ENCODE results near the gene KDM5A. TPM values are rescaled to one million over a fixed set of nuclear protein-coding genes. Genes with fewer than 3 reads are reported as not detected.

The KDM5A gene
- total and polyA plus RNA-seq, 10 donors = 4.9 to 131 (median 79.3) TPM

DNA sequence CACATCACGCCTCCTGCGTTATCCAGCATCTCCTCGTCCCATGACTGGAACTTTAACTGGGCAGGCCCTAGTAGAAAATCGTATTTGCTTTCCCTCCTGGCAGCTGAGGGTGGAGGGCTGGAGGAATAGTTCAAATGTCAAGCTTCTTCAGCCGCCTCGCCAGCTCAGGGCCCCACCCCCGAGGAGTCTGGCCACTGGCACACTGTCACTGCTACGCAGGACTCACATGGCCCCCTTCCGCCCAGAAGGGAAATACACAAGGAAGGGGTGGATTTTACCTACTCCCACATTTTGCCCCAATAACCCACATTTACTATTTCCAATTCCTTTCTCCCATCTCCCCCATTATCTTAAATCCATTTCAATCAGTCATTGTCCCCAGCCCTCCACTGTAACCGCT, 135.1 kb downstream of the KDM5A start:
- TF ChIP-seq, protein P1, sequence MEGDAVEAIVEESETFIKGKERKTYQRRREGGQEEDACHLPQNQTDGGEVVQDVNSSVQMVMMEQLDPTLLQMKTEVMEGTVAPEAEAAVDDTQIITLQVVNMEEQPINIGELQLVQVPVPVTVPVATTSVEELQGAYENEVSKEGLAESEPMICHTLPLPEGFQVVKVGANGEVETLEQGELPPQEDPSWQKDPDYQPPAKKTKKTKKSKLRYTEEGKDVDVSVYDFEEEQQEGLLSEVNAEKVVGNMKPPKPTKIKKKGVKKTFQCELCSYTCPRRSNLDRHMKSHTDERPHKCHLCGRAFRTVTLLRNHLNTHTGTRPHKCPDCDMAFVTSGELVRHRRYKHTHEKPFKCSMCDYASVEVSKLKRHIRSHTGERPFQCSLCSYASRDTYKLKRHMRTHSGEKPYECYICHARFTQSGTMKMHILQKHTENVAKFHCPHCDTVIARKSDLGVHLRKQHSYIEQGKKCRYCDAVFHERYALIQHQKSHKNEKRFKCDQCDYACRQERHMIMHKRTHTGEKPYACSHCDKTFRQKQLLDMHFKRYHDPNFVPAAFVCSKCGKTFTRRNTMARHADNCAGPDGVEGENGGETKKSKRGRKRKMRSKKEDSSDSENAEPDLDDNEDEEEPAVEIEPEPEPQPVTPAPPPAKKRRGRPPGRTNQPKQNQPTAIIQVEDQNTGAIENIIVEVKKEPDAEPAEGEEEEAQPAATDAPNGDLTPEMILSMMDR (IDR thresholded peaks at IDR 0.05 in 8 of 11, conservative IDR thresholded peaks at IDR 0.05 in 3 of 11) = no peak
- TF ChIP-seq POLR2AphosphoS5 (IDR thresholded peaks at IDR 0.05) (no peak), POLR2A (IDR thresholded peaks at IDR 0.05) (no peak)
- H3K27me3 ChIP-seq (replicated peaks in 1 of 7) = peaks cover 0 to 49% (median 11%) of the 10 kb centered on the region in 7 donors
- H3K4me1 ChIP-seq = no peaks in the 10 kb centered on the region
- H3K36me3 ChIP-seq = no peaks in the 10 kb centered on the region
- no peak overlapping the region for H3K4me3 ChIP-seq
- DNase-seq = no peak
- H3K9me3 ChIP-seq = no peaks in the 10 kb centered on the region
- H3K27ac ChIP-seq = no peak overlapping the region
- 66 to 78% (median 78%) methylated on average over 10 of the region's 10 CpGs for WGBS, 5 donors
- intact Hi-C loops (cut with DNase I; ENCODE audit: low total_unique reads) = no loop called here

DNA sequence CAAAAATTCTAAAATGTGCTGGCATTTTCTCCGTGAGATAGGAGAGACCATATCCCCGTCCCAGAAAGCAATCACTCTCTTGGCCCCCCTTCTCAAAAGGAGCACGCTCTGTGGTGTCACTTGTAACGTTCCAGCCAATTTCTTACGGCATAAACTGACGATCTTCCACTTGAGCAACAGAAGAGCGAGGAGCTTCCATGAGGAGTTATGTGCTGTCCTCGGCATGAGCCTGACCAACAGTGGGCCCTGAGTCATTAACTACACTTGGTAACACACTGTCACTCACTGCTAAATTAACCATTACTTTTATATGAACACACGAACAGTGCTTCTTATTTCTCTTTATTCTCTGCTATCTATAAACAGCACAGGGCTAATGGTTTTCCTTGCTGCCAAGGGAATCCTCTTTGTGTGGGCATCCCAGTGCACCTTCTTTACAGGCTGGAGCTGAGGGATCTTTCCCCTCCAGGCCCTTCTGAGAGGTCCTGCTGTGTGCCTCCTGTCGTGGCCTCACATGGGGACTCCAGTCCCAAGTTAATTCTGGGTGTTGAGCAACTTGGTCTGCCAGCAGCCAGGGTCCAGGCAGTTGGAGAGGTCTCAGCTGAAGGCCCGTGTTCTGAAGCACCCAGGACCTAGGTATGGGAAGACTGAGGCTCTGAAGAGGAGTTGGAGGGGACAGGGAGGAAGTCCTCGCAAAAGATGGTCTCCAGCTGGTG, 135.8 kb downstream of the KDM5A start:
- no peak overlapping the region for H3K27ac ChIP-seq
- no peak for DNase-seq
- H3K27me3 ChIP-seq (replicated peaks in 1 of 7) = peaks cover 0 to 45% (median 9%) of the 10 kb centered on the region in 7 donors
- H3K4me1 ChIP-seq = no peaks in the 10 kb centered on the region
- intact Hi-C loops (cut with DNase I; ENCODE audit: low total_unique reads) = no loop called here
- H3K9me3 ChIP-seq = peaks cover 0 to 6% (median 1%) of the 10 kb centered on the region in 8 donors
- H3K36me3 ChIP-seq = no peaks in the 10 kb centered on the region
- TF ChIP-seq POLR2A (IDR thresholded peaks at IDR 0.05) = no peak
- TF ChIP-seq POLR2AphosphoS5 (IDR thresholded peaks at IDR 0.05) = no peak
- TF ChIP-seq, protein P1 (IDR thresholded peaks at IDR 0.05 in 8 of 11, conservative IDR thresholded peaks at IDR 0.05 in 3 of 11) = no peak
- WGBS, 5 donors = 75 to 89% (median 83%) methylated on average over 12 of the region's 12 CpGs
- no peak overlapping the region for H3K4me3 ChIP-seq

DNA sequence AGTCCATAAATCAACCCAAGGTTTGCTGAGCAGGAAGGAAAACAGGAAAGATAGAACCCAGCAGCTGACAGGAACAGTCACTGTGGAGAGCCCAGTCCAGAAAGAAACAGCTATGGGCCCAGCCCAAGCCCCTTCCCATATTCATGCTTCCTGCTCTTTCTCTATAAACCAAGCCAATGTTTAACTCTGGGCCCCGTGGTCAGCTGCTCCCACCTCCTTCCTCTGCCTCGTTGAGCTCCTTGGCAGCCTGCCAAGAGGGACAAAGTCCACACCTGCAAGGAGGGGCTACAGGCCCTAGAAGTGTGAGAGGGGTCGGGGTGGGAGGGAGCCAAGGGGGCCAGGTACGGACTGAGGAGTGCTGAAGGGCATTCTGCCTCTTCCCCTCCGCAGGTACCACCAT, 136.5 kb downstream of the KDM5A start:
- Histone ChIP-seq H3K27me3 (replicated peaks in 1 of 7) (peaks cover 0 to 38% (median 4%) of the 10 kb centered on the region in 7 donors), H3K27ac (no peak overlapping the region), H3K9me3 (peaks cover 0 to 12% (median 8%) of the 10 kb centered on the region in 8 donors), H3K4me3 (no peak overlapping the region), H3K4me1 (no peaks in the 10 kb centered on the region), H3K36me3 (no peaks in the 10 kb centered on the region)
- WGBS, 5 donors = 40 to 54% (median 48%) methylated on average over 5 of the region's 5 CpGs
- intact Hi-C loops (cut with DNase I; ENCODE audit: low total_unique reads) = no loop called here
- TF ChIP-seq, protein P1 (IDR thresholded peaks at IDR 0.05 in 8 of 11, conservative IDR thresholded peaks at IDR 0.05 in 3 of 11) = no peak
- TF ChIP-seq POLR2A (IDR thresholded peaks at IDR 0.05) (no peak), POLR2AphosphoS5 (IDR thresholded peaks at IDR 0.05) (no peak)
- no peak for DNase-seq

DNA sequence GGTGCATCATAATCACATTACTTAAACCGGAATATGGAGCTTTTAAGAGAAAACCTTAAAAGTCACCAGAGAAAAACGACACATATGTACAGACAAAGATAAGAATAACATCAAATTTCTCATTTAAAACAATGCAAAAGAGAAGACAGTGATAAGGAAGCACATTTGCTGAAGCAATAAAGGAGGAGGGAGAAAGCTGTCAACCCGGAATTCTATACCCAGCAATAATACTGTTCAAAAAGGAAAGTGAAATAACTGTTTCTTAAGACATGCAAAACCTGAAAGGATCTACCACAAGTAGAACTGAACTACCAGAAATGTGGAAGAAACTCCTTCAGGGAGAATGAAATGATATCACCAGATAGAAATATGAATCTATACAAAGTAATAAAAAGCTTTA, 141.8 kb downstream of the KDM5A start:
- WGBS, 5 donors = 83 to 88% (median 86%) methylated on average over 3 of the region's 3 CpGs
- no peaks in the 10 kb centered on the region for H3K36me3 ChIP-seq
- intact Hi-C loops (cut with DNase I; ENCODE audit: low total_unique reads) = no loop called here

More for the DNA sequence above, 141.8 kb downstream of the KDM5A start:
- H3K4me1 ChIP-seq = no peaks in the 10 kb centered on the region
- DNase-seq = no peak
- TF ChIP-seq, protein P1 (IDR thresholded peaks at IDR 0.05 in 8 of 11, conservative IDR thresholded peaks at IDR 0.05 in 3 of 11) = no peak
- no peak for TF ChIP-seq POLR2A (IDR thresholded peaks at IDR 0.05)
- TF ChIP-seq POLR2AphosphoS5 (IDR thresholded peaks at IDR 0.05) = no peak
- peaks cover 0 to 23% (median 0%) of the 10 kb centered on the region in 7 donors for H3K27me3 ChIP-seq (replicated peaks in 1 of 7)
- no peak overlapping the region for H3K4me3 ChIP-seq
- peaks cover 0 to 33% (median 28%) of the 10 kb centered on the region in 8 donors for H3K9me3 ChIP-seq
- no peak overlapping the region for H3K27ac ChIP-seq

Measured in spleen (tissue), 11 donors.